Common myeloid progenitor, CD34-positive (primary cell): ENCODE measurements around the gene SYT8.

ENCODE experiments used
- CTCF ChIA-PET: fragments of 350-600 bp; sonication (Branson Sonifier 250); formaldehyde crosslinking; loops from one replicate; lab custom pipeline; 2021; ENCODE audit warnings: antibody characterized with exemption; lab: Charles Lee
- POLR2A ChIA-PET: fragments of 350-600 bp; sonication (Branson Sonifier 250); formaldehyde crosslinking; loops from one replicate; lab custom pipeline; 2021; ENCODE audit warnings: antibody characterized with exemption; lab: Charles Lee
- DNase-seq, 3 donors: peaks; one replicate each; pipeline versions ENCODE4 v3.0.0 to v3.0.0-alpha.2; 2013
- H3K27ac ChIP-seq, 2 experiments: 1 replicate in 1 of 2; 2 replicates in 1 of 2; pipeline ENCODE4 v1.7.0; 2013; ENCODE audit warnings: inconsistent platforms in 2 of 2, low read length in 2 of 2, mild to moderate bottlenecking in 2 of 2, low read depth in 1 of 2, moderate library complexity in 1 of 2; ENCODE audit not compliant: severe bottlenecking in 2 of 2, insufficient read depth in 1 of 2, poor library complexity in 1 of 2
- H3K27me3 ChIP-seq, 5 experiments: replicated peaks in 2 of 5; 1 replicate in 3 of 5; 2 replicates in 2 of 5; pipeline versions ENCODE4 v1.6.1 to v1.7.0; 2013; ENCODE audit warnings: low read length in 4 of 5, mild to moderate bottlenecking in 2 of 5, moderate library complexity in 2 of 5, inconsistent platforms in 1 of 5; ENCODE audit not compliant: insufficient read depth in 5 of 5, control insufficient read depth in 4 of 5
- H3K36me3 ChIP-seq, 4 experiments: 1 replicate in 2 of 4; 2 replicates in 2 of 4; pipeline versions ENCODE4 v1.6.1 to v1.7.0; 2013; ENCODE audit warnings: low read length in 3 of 4, control low read depth in 1 of 4, mild to moderate bottlenecking in 1 of 4; ENCODE audit not compliant: control insufficient read depth in 4 of 4, insufficient read depth in 4 of 4
- H3K4me1 ChIP-seq, 4 experiments: 1 replicate in 3 of 4; 2 replicates in 1 of 4; pipeline versions ENCODE4 v1.6.1 to v1.7.1; 2013; ENCODE audit warnings: low read length in 3 of 4, mild to moderate bottlenecking in 3 of 4, control low read depth in 1 of 4, inconsistent platforms in 1 of 4, moderate library complexity in 1 of 4; ENCODE audit not compliant: control insufficient read depth in 4 of 4, insufficient read depth in 4 of 4; ENCODE audit errors: control extremely low read depth in 1 of 4
- H3K4me3 ChIP-seq, 7 experiments: 1 replicate in 4 of 7; 2 replicates in 3 of 7; pipeline versions ENCODE4 v1.5.1 to v1.7.0; 2013; ENCODE audit warnings: mild to moderate bottlenecking in 7 of 7, low read length in 6 of 7, moderate library complexity in 6 of 7, inconsistent platforms in 2 of 7, low read depth in 2 of 7, control low read depth in 1 of 7; ENCODE audit not compliant: insufficient read depth in 4 of 7, control insufficient read depth in 1 of 7; ENCODE audit errors: extremely low read depth in 1 of 7
- H3K9me3 ChIP-seq, 5 experiments: 1 replicate in 4 of 5; 2 replicates in 1 of 5; pipeline versions ENCODE4 v1.6.1 to v1.7.1; 2013; ENCODE audit warnings: low read length in 4 of 5, mild to moderate bottlenecking in 2 of 5, inconsistent platforms in 1 of 5, low read depth in 1 of 5, moderate library complexity in 1 of 5; ENCODE audit not compliant: control insufficient read depth in 4 of 5, insufficient read depth in 2 of 5; ENCODE audit errors: control extremely low read depth in 1 of 5
- WGBS: methylation state at CpG from one replicate; pipeline ENCODE4 v1.1.5; 2013; ENCODE audit not compliant: insufficient coverage; 5-methylcytosine and 5-hydroxymethylcytosine counted together

SYT8 gene

GRCh38 chr11:1817000-1817399 is 17.8 kb upstream of the SYT8 start:
- Histone ChIP-seq H3K27me3 (peaks cover 0 to 17% (median 3%) of the 10 kb centered on the region in 5 experiments), H3K36me3 (no peaks in the 10 kb centered on the region), H3K27ac (no peak overlapping the region), H3K4me3 (no peak overlapping the region), H3K4me1 (no peaks in the 10 kb centered on the region), H3K9me3 (peaks cover 0 to 20% (median 11%) of the 10 kb centered on the region in 5 experiments)
- 94% methylated on average over 5 of the region's 5 CpGs for WGBS
- no peak for DNase-seq
- CTCF ChIA-PET = interaction anchor here (0.9 to 4.7 kb wide), 6 partner anchors 9 to 164 kb away, joined by 3 to 20 read pairs (median 4); no protein-coding TSS in a partner anchor
- POLR2A ChIA-PET = no interaction called here

- Histone ChIP-seq H3K27ac (no peak overlapping the region), H3K9me3 (peaks cover 0 to 16% (median 7%) of the 10 kb centered on the region in 5 experiments), H3K27me3 (peaks cover 0 to 17% (median 3%) of the 10 kb centered on the region in 5 experiments), H3K36me3 (no peaks in the 10 kb centered on the region), H3K4me1 (no peaks in the 10 kb centered on the region), H3K4me3 (no peak overlapping the region)
- ChIA-PET CTCF (interaction anchor here (0.9 to 4.7 kb wide), 6 partner anchors 9 to 164 kb away, joined by 3 to 20 read pairs (median 4); partner anchors contain the start of gene SYT8), POLR2A (no interaction called here)
- 88% methylated on average over 1 of the region's 1 CpG for WGBS
- no peak for DNase-seq
These were observed 17.3 kb upstream of the SYT8 start for GRCh38 chr11:1817511-1817910.

- WGBS = 70% methylated on average over 3 of the region's 3 CpGs
These were observed 15.7 kb upstream of the SYT8 start for GRCh38 chr11:1819074-1819473.

GRCh38 chr11:1820463-1821325 is 14.1 kb upstream of the SYT8 start:
- no peaks in the 10 kb centered on the region for H3K36me3 ChIP-seq
- H3K27ac ChIP-seq = no peak overlapping the region
- H3K4me1 ChIP-seq = peaks cover 0 to 4% (median 0%) of the 10 kb centered on the region in 4 experiments
- WGBS = 97% methylated on average over 14 of the region's 14 CpGs
- no peak for DNase-seq
- ChIA-PET CTCF (interaction anchor here (1.0 to 2.6 kb wide), 3 partner anchors 12 to 127 kb away, joined by 3 to 18 read pairs (median 4); no protein-coding TSS in a partner anchor), POLR2A (interaction anchor here (0.5 kb wide), 1 partner anchor 120 kb away, joined by 4 read pairs; no protein-coding TSS in a partner anchor)
- no peak overlapping the region for H3K4me3 ChIP-seq
- H3K9me3 ChIP-seq = peaks cover 0 to 16% (median 7%) of the 10 kb centered on the region in 5 experiments
- peaks cover 0 to 7% (median 3%) of the 10 kb centered on the region in 5 experiments for H3K27me3 ChIP-seq

More at GRCh38 chr11:1819074-1819473, 15.7 kb upstream of the SYT8 start:
- Histone ChIP-seq H3K27me3 (peaks cover 0 to 7% (median 3%) of the 10 kb centered on the region in 5 experiments), H3K4me1 (no peaks in the 10 kb centered on the region), H3K9me3 (peaks cover 0 to 16% (median 7%) of the 10 kb centered on the region in 5 experiments), H3K36me3 (no peaks in the 10 kb centered on the region), H3K27ac (no peak overlapping the region), H3K4me3 (no peak overlapping the region)
- ChIA-PET CTCF (interaction anchor here (1.6 to 4.7 kb wide), 3 partner anchors 16 to 332 kb away, joined by 3 to 20 read pairs (median 4); partner anchors contain the start of gene SYT8), POLR2A (no interaction called here)
- DNase-seq = no peak

- Histone ChIP-seq H3K4me3 (no peak overlapping the region), H3K27me3 (peaks cover 0 to 7% (median 3%) of the 10 kb centered on the region in 5 experiments), H3K36me3 (no peaks in the 10 kb centered on the region), H3K4me1 (peaks cover 0 to 4% (median 0%) of the 10 kb centered on the region in 4 experiments), H3K9me3 (peaks cover 0 to 16% (median 7%) of the 10 kb centered on the region in 5 experiments), H3K27ac (no peak overlapping the region)
- POLR2A ChIA-PET = interaction anchor here (0.5 kb wide), 1 partner anchor 58 kb away, joined by 3 read pairs; the partner anchor contains the start of gene CTSD
- CTCF ChIA-PET = interaction anchor here (1.0 to 2.8 kb wide), 7 partner anchors 11 to 128 kb away, joined by 3 to 18 read pairs (median 4); no protein-coding TSS in a partner anchor
- no peak for DNase-seq
These were observed 13.2 kb upstream of the SYT8 start for GRCh38 chr11:1821562-1821961.

- ChIA-PET CTCF (interaction anchor here (0.7 to 2.8 kb wide), 8 partner anchors 10 to 170 kb away, joined by 3 to 18 read pairs (median 4); no protein-coding TSS in a partner anchor), POLR2A (no interaction called here)
- H3K27ac ChIP-seq = no peak overlapping the region
- no peak overlapping the region for H3K4me3 ChIP-seq
- WGBS = 85% methylated on average over 5 of the region's 8 CpGs
- H3K36me3 ChIP-seq = no peaks in the 10 kb centered on the region
- peaks cover 0 to 6% (median 0%) of the 10 kb centered on the region in 5 experiments for H3K27me3 ChIP-seq
- peaks cover 0 to 4% (median 0%) of the 10 kb centered on the region in 4 experiments for H3K4me1 ChIP-seq
- DNase-seq = no peak
- peaks cover 0 to 15% (median 7%) of the 10 kb centered on the region in 5 experiments for H3K9me3 ChIP-seq
These were observed 12.0 kb upstream of the SYT8 start for GRCh38 chr11:1822648-1823375.
